Vagina (tissue), 2 donors: ENCODE results near the gene SLC17A5. TPM values are rescaled to one million over a fixed set of nuclear protein-coding genes. Genes with fewer than 3 reads are reported as not detected.

Experiments used
- DNase-seq, 2 donors: peaks; one replicate each; pipeline ENCODE4 v3.0.0-alpha.2; 2017; ENCODE audit errors: extremely low spot score in 2 of 2
- H3K27ac ChIP-seq: fragments of 200-600 bp; sonication (generic); one replicate; pipeline ENCODE4 v1.5.1; 2019
- H3K27me3 ChIP-seq: fragments of 200-600 bp; sonication (generic); one replicate; pipeline ENCODE4 v1.5.1; 2019
- H3K36me3 ChIP-seq, 2 donors: fragments of 200-600 bp; sonication (generic); one replicate each; pipeline ENCODE4 v1.5.1; 2017 to 2019
- H3K4me1 ChIP-seq: fragments of 200-600 bp; sonication (generic); one replicate; pipeline ENCODE4 v1.5.1; 2019
- H3K4me3 ChIP-seq, 2 donors: fragments of 200-600 bp; sonication (generic); 1 replicate in 1 of 2; 2 replicates in 1 of 2; pipeline ENCODE4 v1.5.1; 2016 to 2019
- H3K9me3 ChIP-seq: fragments of 200-600 bp; sonication (generic); one replicate; pipeline ENCODE4 v1.5.1; 2019
- POLR2A ChIP-seq, 2 donors: fragments of 450-650 bp; IDR thresholded peaks; one replicate each; pipeline ENCODE4 v1.6.1; 2017; ENCODE audit warnings: antibody characterized with exemption in 2 of 2, mild to moderate bottlenecking in 2 of 2, moderate library complexity in 2 of 2
- POLR2AphosphoS5 ChIP-seq, 2 donors: sonication (generic); formaldehyde crosslinking; IDR thresholded peaks; one replicate each; pipeline ENCODE4 v1.9.0; 2017; ENCODE audit warnings: antibody characterized with exemption in 2 of 2, mild to moderate bottlenecking in 2 of 2, low read depth in 1 of 2; ENCODE audit not compliant: insufficient read depth in 1 of 2
- intact Hi-C: fragments of 100-400 bp; cut with DNase I; formaldehyde crosslinking; loops from one replicate; pipeline ENCODE4 v1.15.1; 2023
- total RNA-seq: library from RNA; depleted of rRNA; stranded (reverse); fragments of >200 nt; gene quantifications from one replicate; pipeline ENCODE4 v1.2.3, GENCODE V29; 2016
- TF ChIP-seq, protein P1 (sequence below), 3 experiments: fragments of 450-650 bp in 2 of 3; fragments of 200-600 bp in 1 of 3; sonication (generic) in 1 of 3; IDR thresholded peaks; one replicate each; pipeline ENCODE4 v1.5.1; 2017 to 2019; ENCODE audit warnings: antibody characterized with exemption in 3 of 3, mild to moderate bottlenecking in 2 of 3, moderate library complexity in 2 of 3

Gene SLC17A5, protein sequence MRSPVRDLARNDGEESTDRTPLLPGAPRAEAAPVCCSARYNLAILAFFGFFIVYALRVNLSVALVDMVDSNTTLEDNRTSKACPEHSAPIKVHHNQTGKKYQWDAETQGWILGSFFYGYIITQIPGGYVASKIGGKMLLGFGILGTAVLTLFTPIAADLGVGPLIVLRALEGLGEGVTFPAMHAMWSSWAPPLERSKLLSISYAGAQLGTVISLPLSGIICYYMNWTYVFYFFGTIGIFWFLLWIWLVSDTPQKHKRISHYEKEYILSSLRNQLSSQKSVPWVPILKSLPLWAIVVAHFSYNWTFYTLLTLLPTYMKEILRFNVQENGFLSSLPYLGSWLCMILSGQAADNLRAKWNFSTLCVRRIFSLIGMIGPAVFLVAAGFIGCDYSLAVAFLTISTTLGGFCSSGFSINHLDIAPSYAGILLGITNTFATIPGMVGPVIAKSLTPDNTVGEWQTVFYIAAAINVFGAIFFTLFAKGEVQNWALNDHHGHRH
- 10.1 TPM for total RNA-seq

DNA sequence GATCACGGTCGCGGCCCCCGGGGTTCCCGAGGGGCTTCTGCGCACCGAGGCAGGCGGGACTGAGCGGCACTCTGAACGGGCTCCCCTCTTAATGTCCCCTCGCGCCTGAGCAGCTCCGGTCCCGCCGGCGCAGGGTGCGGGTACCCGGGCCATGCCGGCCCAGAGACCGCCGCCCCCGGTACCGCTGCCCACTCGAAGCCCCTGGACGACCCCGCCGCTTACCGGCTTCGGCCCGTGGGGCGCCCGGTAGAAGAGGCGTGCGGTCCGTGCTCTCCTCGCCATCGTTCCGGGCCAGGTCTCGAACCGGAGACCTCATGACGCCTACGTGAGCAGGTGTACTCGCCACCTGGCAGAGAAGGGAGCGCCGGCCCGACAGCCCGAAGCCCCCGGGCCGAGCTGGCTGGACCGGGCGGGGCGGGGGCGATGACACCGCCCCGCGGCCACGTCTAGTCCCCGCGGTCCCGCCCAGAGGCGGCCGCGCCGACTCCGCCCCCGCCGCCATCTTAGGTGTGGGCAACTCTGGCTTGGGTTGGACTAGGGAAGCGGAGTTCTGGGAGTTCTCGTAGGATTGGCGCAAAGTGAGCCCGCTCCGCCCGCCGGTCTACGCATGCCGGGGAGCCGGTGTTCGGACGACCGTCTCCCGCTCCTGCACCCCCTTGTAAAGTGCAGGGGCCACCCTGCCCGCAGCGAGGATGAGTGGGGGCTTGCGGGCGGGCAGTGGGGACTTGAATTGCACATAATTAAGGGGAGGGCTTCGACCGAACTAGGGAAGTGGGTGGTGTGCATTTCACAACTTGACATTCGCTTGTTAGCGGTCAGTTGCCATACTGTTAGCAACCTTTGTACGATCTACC is at the start of gene SLC17A5:
TSS of gene SLC17A5 (minus strand) at position 422 of the 854 bp plus-strand sequence. CDS start at position 316, 106 bp downstream.
- Histone ChIP-seq H3K36me3 (no peaks in the 10 kb centered on the region), H3K27ac (peak within 1 kb of the TSS; percentile 100), H3K4me3 (peak within 1 kb of the TSS; percentile 92 to 100), H3K27me3 (no peaks in the 10 kb centered on the region), H3K9me3 (no peaks in the 10 kb centered on the region), H3K4me1 (peaks cover 10% of the 10 kb centered on the region)
- intact Hi-C loops = no loop called here
- peak in 1 of 2 donors; percentile 92 for DNase-seq
- TF ChIP-seq POLR2AphosphoS5 (IDR thresholded peaks at IDR 0.05; ENCODE audit: insufficient read depth in 1 of 2, low read depth in 1 of 2) (peak; percentile 59 to 89), POLR2A (IDR thresholded peaks at IDR 0.05) (peak in 1 of 2 donors; percentile 36)
- TF ChIP-seq, protein P1, sequence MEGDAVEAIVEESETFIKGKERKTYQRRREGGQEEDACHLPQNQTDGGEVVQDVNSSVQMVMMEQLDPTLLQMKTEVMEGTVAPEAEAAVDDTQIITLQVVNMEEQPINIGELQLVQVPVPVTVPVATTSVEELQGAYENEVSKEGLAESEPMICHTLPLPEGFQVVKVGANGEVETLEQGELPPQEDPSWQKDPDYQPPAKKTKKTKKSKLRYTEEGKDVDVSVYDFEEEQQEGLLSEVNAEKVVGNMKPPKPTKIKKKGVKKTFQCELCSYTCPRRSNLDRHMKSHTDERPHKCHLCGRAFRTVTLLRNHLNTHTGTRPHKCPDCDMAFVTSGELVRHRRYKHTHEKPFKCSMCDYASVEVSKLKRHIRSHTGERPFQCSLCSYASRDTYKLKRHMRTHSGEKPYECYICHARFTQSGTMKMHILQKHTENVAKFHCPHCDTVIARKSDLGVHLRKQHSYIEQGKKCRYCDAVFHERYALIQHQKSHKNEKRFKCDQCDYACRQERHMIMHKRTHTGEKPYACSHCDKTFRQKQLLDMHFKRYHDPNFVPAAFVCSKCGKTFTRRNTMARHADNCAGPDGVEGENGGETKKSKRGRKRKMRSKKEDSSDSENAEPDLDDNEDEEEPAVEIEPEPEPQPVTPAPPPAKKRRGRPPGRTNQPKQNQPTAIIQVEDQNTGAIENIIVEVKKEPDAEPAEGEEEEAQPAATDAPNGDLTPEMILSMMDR (IDR thresholded peaks at IDR 0.05) = no peak

DNA sequence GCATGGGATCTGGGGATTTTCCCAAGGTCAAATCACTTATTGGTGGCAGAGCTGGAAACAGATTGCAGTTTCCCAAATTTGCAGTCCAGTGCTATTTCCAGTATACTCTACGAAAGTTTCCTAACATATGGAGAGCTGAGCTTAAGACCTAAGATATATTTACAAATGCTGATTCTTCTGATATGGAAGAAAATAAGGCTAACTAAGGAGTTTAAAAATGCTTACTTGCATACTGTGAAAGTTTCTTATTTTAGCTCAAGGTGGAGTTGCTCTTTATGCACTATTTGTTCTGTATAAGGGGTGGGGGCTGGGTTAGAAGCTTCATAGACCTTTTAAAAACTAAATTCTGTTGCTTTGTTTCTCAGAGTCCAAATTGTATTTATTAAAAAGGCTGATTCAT is 49.7 kb upstream of the SLC17A5 start:
- intact Hi-C loops = no loop called here
- TF ChIP-seq POLR2AphosphoS5 (IDR thresholded peaks at IDR 0.05; ENCODE audit: insufficient read depth in 1 of 2, low read depth in 1 of 2) (no peak), POLR2A (IDR thresholded peaks at IDR 0.05) (no peak)
- TF ChIP-seq, protein P1 (IDR thresholded peaks at IDR 0.05) = no peak

DNA sequence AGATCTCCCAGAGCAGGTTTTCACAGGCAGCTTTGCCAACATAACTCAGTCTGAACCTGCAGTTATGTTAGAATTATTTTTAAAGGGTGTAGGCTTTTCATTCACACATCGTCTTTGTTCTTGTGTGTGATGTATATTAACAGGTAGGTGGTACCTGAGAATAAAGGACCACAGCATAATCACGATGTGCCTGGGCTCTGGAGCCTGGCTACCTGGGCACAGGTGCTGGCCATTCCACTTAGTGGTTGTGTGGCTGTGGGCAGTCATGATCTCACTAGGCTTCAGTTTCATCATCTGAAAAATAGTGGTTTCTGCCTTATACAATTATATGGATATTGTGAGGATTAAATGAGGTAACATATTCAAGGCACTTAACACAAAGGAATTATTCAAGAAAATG is 48.7 kb upstream of the SLC17A5 start:
- peaks cover 40% of the 10 kb centered on the region for H3K4me1 ChIP-seq
- H3K36me3 ChIP-seq = no peaks in the 10 kb centered on the region
- intact Hi-C loops = no loop called here
- H3K27me3 ChIP-seq = no peaks in the 10 kb centered on the region
- peak overlapping the region; percentile 91 for H3K27ac ChIP-seq
- TF ChIP-seq, protein P1 (IDR thresholded peaks at IDR 0.05) = no peak
- TF ChIP-seq POLR2A (IDR thresholded peaks at IDR 0.05) (no peak), POLR2AphosphoS5 (IDR thresholded peaks at IDR 0.05; ENCODE audit: insufficient read depth in 1 of 2, low read depth in 1 of 2) (no peak)
- no peak for DNase-seq
- no peak overlapping the region for H3K4me3 ChIP-seq
- H3K9me3 ChIP-seq = no peaks in the 10 kb centered on the region

More for the DNA sequence above, 49.7 kb upstream of the SLC17A5 start:
- no peaks in the 10 kb centered on the region for H3K9me3 ChIP-seq
- H3K27me3 ChIP-seq = no peaks in the 10 kb centered on the region
- H3K4me3 ChIP-seq = no peak overlapping the region
- peak overlapping the region; percentile 91 for H3K27ac ChIP-seq
- no peak for DNase-seq
- H3K4me1 ChIP-seq = peaks cover 37% of the 10 kb centered on the region
- no peaks in the 10 kb centered on the region for H3K36me3 ChIP-seq

DNA sequence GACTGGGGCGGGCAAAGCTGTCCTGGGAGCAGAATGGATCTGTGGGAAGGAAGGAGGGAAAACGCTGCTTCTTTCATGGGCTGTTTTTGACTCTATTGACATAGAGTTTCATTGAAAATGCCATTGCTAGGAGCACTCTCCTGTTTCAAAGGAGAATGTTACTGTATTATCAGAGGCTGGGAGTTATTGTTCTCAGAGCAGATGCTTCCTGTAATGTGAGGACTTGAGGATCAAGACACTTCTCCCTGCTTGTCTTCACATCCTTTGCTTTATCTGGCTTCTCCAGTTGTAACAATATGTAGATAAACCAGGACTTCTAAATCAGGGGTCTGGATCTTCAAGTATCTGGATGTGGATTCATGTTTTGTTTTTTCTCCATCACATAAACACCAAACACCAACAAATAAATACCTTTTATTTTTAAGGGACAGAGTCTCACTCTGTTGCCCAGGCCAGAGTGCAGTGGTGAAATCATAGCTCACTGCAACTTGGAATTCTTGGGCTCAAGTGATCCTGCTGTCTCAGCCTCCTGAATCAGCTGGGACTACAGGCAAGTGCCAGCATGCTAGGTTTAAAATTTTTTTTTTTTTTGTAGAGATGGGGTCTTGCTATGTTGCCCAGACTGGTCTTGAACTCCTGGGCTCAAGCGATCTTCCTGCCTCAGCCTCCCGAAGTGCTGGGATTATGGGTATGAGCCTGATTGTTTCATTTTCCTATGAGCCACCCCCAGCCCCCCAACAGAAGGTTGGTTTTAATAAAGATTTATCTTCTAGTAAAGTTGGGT is 46.1 kb upstream of the SLC17A5 start:
- intact Hi-C loops = no loop called here
- no peak for DNase-seq
- Histone ChIP-seq H3K27ac (no peak overlapping the region), H3K4me1 (peaks cover 44% of the 10 kb centered on the region), H3K36me3 (no peaks in the 10 kb centered on the region), H3K4me3 (no peak overlapping the region), H3K27me3 (no peaks in the 10 kb centered on the region), H3K9me3 (no peaks in the 10 kb centered on the region)
- TF ChIP-seq POLR2A (IDR thresholded peaks at IDR 0.05) (no peak), POLR2AphosphoS5 (IDR thresholded peaks at IDR 0.05; ENCODE audit: insufficient read depth in 1 of 2, low read depth in 1 of 2) (no peak)
- TF ChIP-seq, protein P1 (IDR thresholded peaks at IDR 0.05) = no peak
